Activated naive CD8-positive, alpha-beta T cell treated with anti-CD3 and anti-CD28 coated beads for 36 hours (primary cell): ENCODE measurements around the gene ZBTB16. TPM values are rescaled to one million over a fixed set of nuclear protein-coding genes. Genes with fewer than 3 reads are reported as not detected.

Experiments used
- DNase-seq: peaks from one replicate; pipeline ENCODE4 v3.0.0; 2021
- H3K27ac Mint-ChIP-seq: one replicate; pipeline ENCODE4 v1.8.0; 2022; ENCODE audit warnings: mild to moderate bottlenecking, moderate library complexity, mixed read lengths
- H3K27me3 Mint-ChIP-seq: one replicate; pipeline ENCODE4 v1.8.0; 2022; ENCODE audit warnings: mild to moderate bottlenecking, mixed read lengths
- H3K36me3 Mint-ChIP-seq: one replicate; pipeline ENCODE4 v1.8.0; 2021; ENCODE audit warnings: mild to moderate bottlenecking, mixed read lengths
- H3K4me1 Mint-ChIP-seq: one replicate; pipeline ENCODE4 v1.8.0; 2021; ENCODE audit warnings: mixed read lengths
- H3K4me3 Mint-ChIP-seq: one replicate; pipeline ENCODE4 v1.8.0; 2022; ENCODE audit warnings: mild to moderate bottlenecking, moderate library complexity, mixed read lengths
- H3K9me3 Mint-ChIP-seq: one replicate; pipeline ENCODE4 v1.8.0; 2022; ENCODE audit warnings: mixed read lengths
- total RNA-seq, 2 experiments: library from RNA; stranded (reverse); gene quantifications; one replicate each; pipeline ENCODE4 v1.2.3, GENCODE V29; 2021

Gene ZBTB16
- total RNA-seq, 2 experiments from 2014 or later, result 1.7 to 2.1 TPM

DNA sequence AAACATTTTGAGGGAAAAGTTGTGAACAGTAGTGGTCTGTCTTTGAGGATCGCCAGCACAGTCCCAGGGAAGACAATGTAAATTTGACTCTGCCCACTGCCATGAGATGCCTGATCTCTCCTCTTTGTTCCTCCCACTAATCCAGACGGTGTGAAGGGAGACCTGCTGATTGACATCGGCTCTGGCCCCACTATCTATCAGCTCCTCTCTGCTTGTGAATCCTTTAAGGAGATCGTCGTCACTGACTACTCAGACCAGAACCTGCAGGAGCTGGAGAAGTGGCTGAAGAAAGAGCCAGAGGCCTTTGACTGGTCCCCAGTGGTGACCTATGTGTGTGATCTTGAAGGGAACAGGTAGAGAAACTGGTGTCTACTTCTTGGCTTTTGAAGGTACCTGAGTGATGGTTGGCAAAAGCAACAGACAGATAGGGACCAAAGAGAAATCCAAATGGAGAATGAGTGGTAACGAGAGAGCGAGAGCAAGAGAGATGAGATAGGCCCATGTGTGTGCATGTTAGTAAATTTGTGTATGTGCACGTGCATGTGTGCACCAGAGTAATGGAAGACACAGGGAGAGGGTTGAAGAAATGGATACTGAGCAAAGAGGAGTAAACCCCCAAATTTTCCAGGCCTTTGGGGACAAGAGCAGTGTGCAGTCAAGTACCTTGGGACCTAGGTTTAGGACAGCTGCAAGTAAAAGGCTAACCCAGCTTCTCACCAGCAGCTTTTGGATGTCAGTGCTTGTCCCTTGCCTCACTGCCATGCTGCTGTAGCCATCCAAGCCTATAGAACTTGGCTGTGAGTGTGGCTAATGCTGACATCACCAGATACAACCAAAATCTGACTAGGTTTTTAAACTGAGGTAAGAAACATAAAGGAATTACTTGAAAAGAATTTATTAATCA, 238.5 kb downstream of the ZBTB16 start:
- Mint-ChIP-seq H3K9me3 (peaks cover 14% of the 10 kb centered on the region), H3K36me3 (no peaks in the 10 kb centered on the region), H3K27me3 (peaks cover 14% of the 10 kb centered on the region), H3K4me1 (no peaks in the 10 kb centered on the region), H3K27ac (no peak overlapping the region), H3K4me3 (no peak overlapping the region)
- no peak for DNase-seq

DNA sequence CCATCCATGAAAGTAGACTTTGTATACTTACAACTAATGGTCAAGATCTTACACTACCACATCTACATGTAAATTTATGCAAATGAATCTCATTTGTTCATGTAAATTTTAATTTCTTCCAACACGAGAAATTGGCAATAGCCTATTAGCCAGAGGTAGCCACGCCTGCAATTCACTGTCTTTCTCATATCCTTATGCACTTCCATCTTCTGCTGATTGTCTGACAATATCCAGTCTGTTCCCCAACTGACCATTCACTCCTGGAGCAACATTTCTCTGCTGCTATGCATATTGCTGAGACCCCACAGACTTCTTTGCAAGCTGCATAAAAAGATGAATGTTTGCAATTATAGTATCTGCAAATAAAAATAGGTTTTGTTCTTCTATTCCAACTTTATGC, 239.2 kb downstream of the ZBTB16 start:
- Mint-ChIP-seq H3K4me3 (no peak overlapping the region), H3K27me3 (peaks cover 13% of the 10 kb centered on the region), H3K36me3 (no peaks in the 10 kb centered on the region), H3K27ac (no peak overlapping the region), H3K4me1 (no peaks in the 10 kb centered on the region), H3K9me3 (peaks cover 14% of the 10 kb centered on the region)
- DNase-seq, result no peak

Other genes with a start within 250 kb of the ZBTB16 start
- gene USP28, start 184.1 kb upstream of the ZBTB16 start, total RNA-seq, result 10 to 100 TPM; 26.2 to 27.2 TPM
- gene HTR3B, start 154.9 kb upstream of the ZBTB16 start, total RNA-seq, result not detected
- gene HTR3A, start 84.6 kb upstream of the ZBTB16 start, total RNA-seq, result not detected
- not detected for gene NNMT, start 236.7 kb downstream of the ZBTB16 start, total RNA-seq